HepG2 (cell line): ENCODE data around the gene JPT1. TPM values are rescaled to one million over a fixed set of nuclear protein-coding genes. Genes with fewer than 3 reads are reported as not detected.

ENCODE experiments used
- FOXA3 ChIP-seq: IDR thresholded peaks from 2 replicates; pipeline ENCODE4 v1.6.1; 2016; ENCODE audit warnings: missing genetic modification reagents, missing compliant biosample characterization
- FOXO1 ChIP-seq: sonication (generic); formaldehyde crosslinking; IDR thresholded peaks from 2 replicates; pipeline ENCODE4 v1.4.0; 2020; ENCODE audit warnings: missing genetic modification reagents
- FOXP4 ChIP-seq: sonication (generic); formaldehyde crosslinking; IDR thresholded peaks from 2 replicates; pipeline ENCODE4 v1.4.0; 2020; ENCODE audit warnings: missing genetic modification reagents
- HMG20B ChIP-seq: conservative IDR thresholded peaks from 2 replicates; pipeline ENCODE4 v1.6.1; 2016; ENCODE audit warnings: missing genetic modification reagents, missing compliant biosample characterization
- NR2F1 ChIP-seq, 2 experiments: fragments of 450-650 bp in 1 of 2; formaldehyde crosslinking in 1 of 2; IDR thresholded peaks; 2 replicates each; pipeline versions ENCODE4 v1.5.0 to v1.6.1; 2016 to 2020; ENCODE audit warnings: mild to moderate bottlenecking in 1 of 2, missing compliant biosample characterization in 1 of 2, missing genetic modification reagents in 1 of 2, moderate library complexity in 1 of 2
- RELA ChIP-seq: sonication (generic); formaldehyde crosslinking; IDR thresholded peaks from 2 replicates; pipeline ENCODE4 v1.4.0; 2020; ENCODE audit warnings: missing genetic modification reagents
- ZNF329 ChIP-seq: sonication (generic); formaldehyde crosslinking; IDR thresholded peaks from 2 replicates; pipeline ENCODE4 v1.9.0; 2021; ENCODE audit warnings: low read depth, mild to moderate bottlenecking, missing genetic modification reagents
- ZNF333 ChIP-seq: sonication (generic); formaldehyde crosslinking; IDR thresholded peaks from 2 replicates; pipeline ENCODE4 v1.4.0; 2020; ENCODE audit warnings: mild to moderate bottlenecking, missing genetic modification reagents, borderline replicate concordance
- ZNF354B ChIP-seq: sonication (generic); formaldehyde crosslinking; IDR thresholded peaks from 2 replicates; pipeline ENCODE4 v1.8.0; 2022; ENCODE audit warnings: mild to moderate bottlenecking, missing genetic modification reagents
- ZNF468 ChIP-seq: sonication (generic); formaldehyde crosslinking; IDR thresholded peaks from 2 replicates; pipeline ENCODE4 v1.8.0; 2022; ENCODE audit warnings: mild to moderate bottlenecking, moderate library complexity, missing genetic modification reagents
- ZNF503 ChIP-seq: sonication (generic); formaldehyde crosslinking; IDR thresholded peaks from 2 replicates; pipeline ENCODE4 v1.4.0; 2020; ENCODE audit warnings: missing genetic modification reagents
- ZNF629 ChIP-seq: sonication (generic); formaldehyde crosslinking; conservative IDR thresholded peaks from 2 replicates; pipeline ENCODE4 v1.5.0; 2020; ENCODE audit warnings: missing genetic modification reagents
- ZNF672 ChIP-seq: sonication (generic); formaldehyde crosslinking; IDR thresholded peaks from 2 replicates; pipeline ENCODE4 v1.8.1; 2022; ENCODE audit warnings: missing genetic modification reagents
- polyA plus RNA-seq, 8 experiments: library from polyadenylated mRNA; depleted of rRNA in 3 of 8; stranded (reverse) in 7 of 8; unstranded in 1 of 8; fragments of >200 nt; fragmentation: Illumina TruSeq in 4 of 8; extraction: Trizol in 4 of 8; gene quantifications; 2 replicates each; pipeline versions ENCODE4 v1.2.1 to v1.2.3, GENCODE V29; 2011 to 2016; ENCODE audit warnings: low read depth in 4 of 8, missing spikeins in 1 of 8, mixed read lengths in 1 of 8; ENCODE audit not compliant: insufficient read depth in 1 of 8
- total RNA-seq, 5 experiments: library from RNA; depleted of rRNA; stranded (reverse); fragments of >200 nt; fragmentation: Illumina TruSeq; extraction: Trizol; gene quantifications; 2 replicates each; pipeline ENCODE4 v1.2.3, GENCODE V29; 2016; ENCODE audit warnings: low read depth in 1 of 5
- TF ChIP-seq, protein P1 (sequence below), 2 experiments: fragments of 450-650 bp in 1 of 2; sonication (generic) in 1 of 2; formaldehyde crosslinking; IDR thresholded peaks; 2 replicates each; pipeline versions ENCODE4 v1.5.0 to v1.8.0; 2020 to 2022; ENCODE audit warnings: mild to moderate bottlenecking in 1 of 2, missing genetic modification reagents in 1 of 2
- TF ChIP-seq, protein P2 (sequence below): sonication (generic); formaldehyde crosslinking; IDR thresholded peaks from 2 replicates; pipeline ENCODE4 v1.4.0; 2020; ENCODE audit warnings: missing genetic modification reagents, borderline replicate concordance
- TF ChIP-seq, protein P3 (sequence below), 2 experiments: sonication (generic) in 1 of 2; formaldehyde crosslinking in 1 of 2; IDR thresholded peaks; 2 replicates each; pipeline versions ENCODE4 v1.5.1 to v1.6.1; 2011 to 2020; ENCODE audit warnings: borderline replicate concordance in 1 of 2, low read depth in 1 of 2, low read length in 1 of 2, mild to moderate bottlenecking in 1 of 2, missing genetic modification reagents in 1 of 2, moderate library complexity in 1 of 2

The JPT1 gene
- total and polyA plus RNA-seq, 2 of the 13 experiments (the other 11 are each of a cell fraction or from before 2014, with no cell fraction given) = 43.3 to 256 TPM

- TF ChIP-seq ZNF672 (no peak), ZNF468 (CRISPR knock-in tag) (no peak), ZNF354B (CRISPR knock-in tag) (peak; percentile 47; the same call in 1 of the 2 replicates), FOXP4 (CRISPR knock-in tag) (peak; percentile 39; the same call in 1 of the 2 replicates), ZNF333 (peak; percentile 83), ZNF329 (no peak), NR2F1 (CRISPR knock-in tag; IDR thresholded peaks at IDR 0.05) (peak in 1 of 2 experiments; percentile 19; a peak in 1 of 4 replicates), RELA (CRISPR knock-in tag) (peak; percentile 73; the same call in 1 of the 2 replicates), FOXO1 (CRISPR knock-in tag) (peak; percentile 58), HMG20B (no peak), FOXA3 (CRISPR knock-in tag) (peak; percentile 32; the same call in 1 of the 2 replicates), ZNF629 (CRISPR knock-in tag) (no peak), ZNF503 (CRISPR knock-in tag) (peak; percentile 27; the same call in 1 of the 2 replicates)
- TF ChIP-seq, protein P1, sequence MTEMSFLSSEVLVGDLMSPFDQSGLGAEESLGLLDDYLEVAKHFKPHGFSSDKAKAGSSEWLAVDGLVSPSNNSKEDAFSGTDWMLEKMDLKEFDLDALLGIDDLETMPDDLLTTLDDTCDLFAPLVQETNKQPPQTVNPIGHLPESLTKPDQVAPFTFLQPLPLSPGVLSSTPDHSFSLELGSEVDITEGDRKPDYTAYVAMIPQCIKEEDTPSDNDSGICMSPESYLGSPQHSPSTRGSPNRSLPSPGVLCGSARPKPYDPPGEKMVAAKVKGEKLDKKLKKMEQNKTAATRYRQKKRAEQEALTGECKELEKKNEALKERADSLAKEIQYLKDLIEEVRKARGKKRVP (CRISPR knock-in tag; IDR thresholded peaks at IDR 0.05) = no peak
- TF ChIP-seq, protein P2, sequence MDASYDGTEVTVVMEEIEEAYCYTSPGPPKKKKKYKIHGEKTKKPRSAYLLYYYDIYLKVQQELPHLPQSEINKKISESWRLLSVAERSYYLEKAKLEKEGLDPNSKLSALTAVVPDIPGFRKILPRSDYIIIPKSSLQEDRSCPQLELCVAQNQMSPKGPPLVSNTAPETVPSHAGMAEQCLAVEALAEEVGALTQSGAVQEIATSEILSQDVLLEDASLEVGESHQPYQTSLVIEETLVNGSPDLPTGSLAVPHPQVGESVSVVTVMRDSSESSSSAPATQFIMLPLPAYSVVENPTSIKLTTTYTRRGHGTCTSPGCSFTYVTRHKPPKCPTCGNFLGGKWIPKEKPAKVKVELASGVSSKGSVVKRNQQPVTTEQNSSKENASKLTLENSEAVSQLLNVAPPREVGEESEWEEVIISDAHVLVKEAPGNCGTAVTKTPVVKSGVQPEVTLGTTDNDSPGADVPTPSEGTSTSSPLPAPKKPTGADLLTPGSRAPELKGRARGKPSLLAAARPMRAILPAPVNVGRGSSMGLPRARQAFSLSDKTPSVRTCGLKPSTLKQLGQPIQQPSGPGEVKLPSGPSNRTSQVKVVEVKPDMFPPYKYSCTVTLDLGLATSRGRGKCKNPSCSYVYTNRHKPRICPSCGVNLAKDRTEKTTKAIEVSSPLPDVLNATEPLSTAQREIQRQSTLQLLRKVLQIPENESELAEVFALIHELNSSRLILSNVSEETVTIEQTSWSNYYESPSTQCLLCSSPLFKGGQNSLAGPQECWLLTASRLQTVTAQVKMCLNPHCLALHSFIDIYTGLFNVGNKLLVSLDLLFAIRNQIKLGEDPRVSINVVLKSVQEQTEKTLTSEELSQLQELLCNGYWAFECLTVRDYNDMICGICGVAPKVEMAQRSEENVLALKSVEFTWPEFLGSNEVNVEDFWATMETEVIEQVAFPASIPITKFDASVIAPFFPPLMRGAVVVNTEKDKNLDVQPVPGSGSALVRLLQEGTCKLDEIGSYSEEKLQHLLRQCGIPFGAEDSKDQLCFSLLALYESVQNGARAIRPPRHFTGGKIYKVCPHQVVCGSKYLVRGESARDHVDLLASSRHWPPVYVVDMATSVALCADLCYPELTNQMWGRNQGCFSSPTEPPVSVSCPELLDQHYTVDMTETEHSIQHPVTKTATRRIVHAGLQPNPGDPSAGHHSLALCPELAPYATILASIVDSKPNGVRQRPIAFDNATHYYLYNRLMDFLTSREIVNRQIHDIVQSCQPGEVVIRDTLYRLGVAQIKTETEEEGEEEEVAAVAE = no peak
- TF ChIP-seq, protein P3, sequence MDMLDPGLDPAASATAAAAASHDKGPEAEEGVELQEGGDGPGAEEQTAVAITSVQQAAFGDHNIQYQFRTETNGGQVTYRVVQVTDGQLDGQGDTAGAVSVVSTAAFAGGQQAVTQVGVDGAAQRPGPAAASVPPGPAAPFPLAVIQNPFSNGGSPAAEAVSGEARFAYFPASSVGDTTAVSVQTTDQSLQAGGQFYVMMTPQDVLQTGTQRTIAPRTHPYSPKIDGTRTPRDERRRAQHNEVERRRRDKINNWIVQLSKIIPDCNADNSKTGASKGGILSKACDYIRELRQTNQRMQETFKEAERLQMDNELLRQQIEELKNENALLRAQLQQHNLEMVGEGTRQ (IDR thresholded peaks at IDR 0.05; ENCODE audit: low read depth, low read length) = no peak
- TF ChIP-seq, protein P3 (CRISPR knock-in tag; IDR thresholded peaks at IDR 0.05; ENCODE audit: borderline replicate concordance) = no peak
Measured at GRCh38 chr17:75131278-75132017, 22.9 kb downstream of the JPT1 start, which contains the start of gene NT5C (continued).
